NK-92 treated with Interleukin-12 subunit alpha and Interleukin-12 subunit beta, amount 100 ng/mL, for 24 hours (cell line): ENCODE results near the gene PGK1.
"Not testable (repeated sequence)": the region's sequence is repeated elsewhere in the genome, so short reads cannot be mapped to it uniquely, and the experiment has no call there.

Experiments used
- DNase-seq: peaks from one replicate; lab custom pipeline; 2025; lab: John Stamatoyannopoulos, UW

The PGK1 gene

DNA sequence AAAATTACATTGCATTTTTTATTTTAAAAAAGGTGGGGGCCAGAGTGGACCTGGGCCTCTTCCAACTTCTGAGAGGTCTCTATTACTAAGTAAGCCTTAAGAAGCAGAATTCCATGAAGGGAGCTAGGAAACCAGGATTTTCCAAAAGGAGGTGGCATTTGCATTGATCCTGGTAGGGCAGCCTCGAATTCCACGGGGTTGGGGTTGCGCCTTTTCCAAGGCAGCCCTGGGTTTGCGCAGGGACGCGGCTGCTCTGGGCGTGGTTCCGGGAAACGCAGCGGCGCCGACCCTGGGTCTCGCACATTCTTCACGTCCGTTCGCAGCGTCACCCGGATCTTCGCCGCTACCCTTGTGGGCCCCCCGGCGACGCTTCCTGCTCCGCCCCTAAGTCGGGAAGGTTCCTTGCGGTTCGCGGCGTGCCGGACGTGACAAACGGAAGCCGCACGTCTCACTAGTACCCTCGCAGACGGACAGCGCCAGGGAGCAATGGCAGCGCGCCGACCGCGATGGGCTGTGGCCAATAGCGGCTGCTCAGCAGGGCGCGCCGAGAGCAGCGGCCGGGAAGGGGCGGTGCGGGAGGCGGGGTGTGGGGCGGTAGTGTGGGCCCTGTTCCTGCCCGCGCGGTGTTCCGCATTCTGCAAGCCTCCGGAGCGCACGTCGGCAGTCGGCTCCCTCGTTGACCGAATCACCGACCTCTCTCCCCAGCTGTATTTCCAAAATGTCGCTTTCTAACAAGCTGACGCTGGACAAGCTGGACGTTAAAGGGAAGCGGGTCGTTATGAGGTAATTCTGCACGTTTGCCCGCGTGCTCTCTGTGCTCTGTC, at the start of gene PGK1:
TSS of gene PGK1 (plus strand) at position 626 of the 824 bp plus-strand sequence. CDS start at position 719, 93 bp downstream.
- peak; percentile 90 for DNase-seq

DNA sequence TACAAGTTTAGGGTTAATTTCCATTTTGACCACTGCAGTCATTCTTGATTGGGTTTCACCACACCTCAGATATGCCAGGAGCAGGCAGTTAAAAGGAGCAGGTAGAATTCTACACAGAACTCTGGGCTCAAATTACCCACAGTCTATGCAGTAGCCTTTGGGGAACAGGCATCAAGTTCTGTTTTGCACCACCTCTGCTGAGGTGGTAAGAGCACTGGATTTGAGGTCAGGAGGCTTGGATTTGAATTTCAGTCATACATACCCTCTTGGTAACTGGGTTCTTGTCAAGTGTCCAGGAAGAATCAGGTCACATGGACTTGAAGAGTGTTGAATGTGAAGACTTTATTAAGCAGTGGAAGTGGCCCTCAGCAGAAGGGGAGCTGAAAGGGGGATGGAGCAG, 40.4 kb upstream of the PGK1 start:
- DNase-seq, result no peak

DNA sequence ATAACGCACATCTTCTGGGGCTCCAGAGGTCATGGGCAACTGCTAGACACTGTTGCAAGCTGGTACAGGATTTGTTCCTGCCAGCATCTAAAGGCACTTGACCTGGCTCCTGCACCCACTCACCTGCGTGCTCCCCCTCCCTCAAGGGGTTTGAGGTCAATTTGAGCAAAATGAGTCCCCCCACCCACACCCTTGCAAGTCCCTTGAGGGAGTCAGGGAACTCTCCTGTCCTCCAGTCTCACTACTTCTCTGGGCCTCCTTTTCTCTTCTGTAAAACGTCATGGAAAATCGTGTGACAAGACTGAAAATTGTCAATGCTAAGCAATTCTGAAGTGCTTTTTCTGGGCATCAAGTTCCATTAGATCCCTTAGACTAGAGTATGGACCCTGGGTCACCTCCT, 39.9 kb upstream of the PGK1 start:
- no peak for DNase-seq

DNA sequence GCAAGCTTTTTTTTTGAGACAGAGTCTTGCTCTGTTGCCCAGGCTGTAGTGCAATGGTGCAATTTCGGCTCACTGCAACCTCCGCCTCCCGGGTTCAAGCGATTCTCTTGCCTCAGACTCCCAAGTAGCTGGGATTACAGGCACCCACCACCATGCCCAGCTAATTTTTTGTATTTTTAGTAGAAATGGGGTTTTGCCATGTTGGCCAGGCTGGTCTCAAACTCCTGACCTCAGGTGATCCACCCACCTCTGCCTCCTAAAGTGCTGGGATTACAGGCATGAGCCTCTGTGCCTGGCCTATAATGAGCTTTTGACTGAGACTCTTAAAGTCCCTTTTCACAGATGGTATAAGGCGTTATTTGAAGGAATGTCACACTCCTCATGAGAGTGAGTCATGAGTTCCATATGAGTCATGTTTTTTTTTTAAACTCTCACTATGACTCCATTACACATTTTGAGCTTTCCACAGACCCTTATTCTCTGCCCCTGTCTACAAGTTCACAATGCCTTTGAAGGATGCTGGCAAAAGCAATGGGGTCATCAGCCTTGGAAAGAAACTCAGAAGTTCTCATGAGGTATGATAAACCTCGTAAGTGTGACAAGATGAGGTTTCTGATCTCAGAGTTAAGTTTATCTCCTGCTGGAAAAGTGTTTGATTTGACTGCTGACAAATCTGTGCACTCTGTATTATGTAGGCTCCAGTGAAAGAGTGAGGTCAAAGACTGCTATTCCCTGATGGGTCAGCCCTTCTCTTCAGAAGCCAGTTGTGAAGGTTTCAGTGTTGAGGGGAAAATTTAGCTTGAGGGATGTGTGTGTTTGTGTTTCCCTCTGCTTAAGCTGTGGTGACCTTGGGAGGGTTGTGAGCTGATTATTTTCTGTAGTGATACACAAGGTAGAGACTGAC, 39.1 kb upstream of the PGK1 start:
- DNase-seq, result not testable (repeated sequence)

DNA sequence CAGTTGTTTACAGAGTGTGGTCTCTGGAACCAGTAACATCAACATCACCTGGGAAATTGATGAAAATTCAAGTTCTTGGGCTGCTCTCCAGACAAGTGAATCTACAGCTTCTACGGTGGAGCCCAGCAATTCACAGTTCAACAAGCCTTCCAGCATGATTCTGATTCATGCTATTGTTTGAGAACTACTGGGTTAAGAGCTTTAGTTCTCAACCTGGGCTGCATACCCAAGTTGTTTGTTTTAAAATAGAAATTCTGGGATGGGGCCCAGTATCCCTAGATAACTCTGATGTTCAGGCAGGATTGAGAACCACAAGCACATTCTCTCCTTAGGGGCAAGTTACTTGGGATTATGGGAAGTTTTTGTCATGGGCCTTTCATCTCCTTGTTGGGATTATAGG, 37.9 kb upstream of the PGK1 start:
- DNase-seq, result no peak

DNA sequence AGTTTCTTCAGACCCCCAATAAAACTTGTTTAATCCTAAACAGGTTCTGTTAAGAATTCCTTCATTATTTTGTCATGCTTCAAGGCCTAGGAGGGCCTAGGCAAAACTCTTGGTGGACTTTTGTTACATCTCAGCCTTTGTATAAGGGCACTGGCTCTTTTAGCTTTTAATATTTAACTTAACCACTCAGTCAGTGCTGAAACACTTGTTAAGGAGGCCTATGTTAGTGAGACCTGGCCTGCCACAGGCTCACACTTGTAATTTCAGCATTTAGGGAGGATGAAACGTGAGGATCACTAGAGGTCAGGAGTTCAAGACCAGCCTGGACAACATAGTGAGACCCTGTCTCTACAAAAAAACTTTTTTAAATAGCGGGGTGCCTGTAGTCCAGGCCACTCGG, 32.7 kb upstream of the PGK1 start:
- DNase-seq, result no peak

DNA sequence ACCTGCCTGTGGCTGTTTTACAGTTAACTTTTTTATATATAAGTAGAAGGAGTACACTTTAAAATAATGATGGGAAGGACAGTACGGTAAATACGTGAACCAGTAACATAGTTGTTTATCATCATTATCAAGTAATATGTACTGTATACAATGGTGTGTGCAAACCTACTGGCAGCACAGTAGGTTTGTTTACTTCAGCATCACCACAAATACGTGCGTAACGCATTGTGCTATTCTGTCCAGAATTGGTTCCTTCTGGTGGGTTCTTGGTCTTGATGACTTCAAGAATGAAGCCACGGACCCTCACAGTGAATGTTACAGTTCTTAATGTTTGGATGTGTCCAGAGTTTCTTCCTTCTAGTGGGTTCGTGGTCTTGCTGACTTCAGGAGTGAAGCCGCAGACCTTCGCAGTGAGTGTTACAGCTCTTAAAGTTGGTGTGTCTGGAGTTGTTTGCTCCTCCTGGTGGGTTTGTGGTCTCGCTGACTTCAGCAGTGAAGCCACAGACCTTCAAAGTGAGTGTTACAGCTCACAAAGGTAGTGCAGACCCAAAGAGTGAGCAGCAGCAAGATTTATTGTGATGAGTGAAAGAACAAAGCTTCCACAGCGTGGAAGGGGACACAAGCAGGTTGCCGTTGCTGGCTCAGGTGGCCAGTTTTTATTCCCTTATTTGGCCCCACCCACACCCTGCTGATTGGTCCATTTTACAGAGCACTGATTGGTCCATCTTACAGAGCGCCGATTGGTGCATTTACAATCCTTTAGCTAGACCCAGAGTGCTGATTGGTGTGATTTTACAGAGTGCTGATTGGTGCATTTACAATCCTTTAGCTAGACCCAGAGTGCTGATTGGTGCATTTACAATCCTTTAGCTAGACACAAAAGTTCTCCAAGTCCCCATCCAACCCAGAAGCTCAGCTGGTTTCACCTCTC, 30.6 kb upstream of the PGK1 start:
- not testable (repeated sequence) for DNase-seq

DNA sequence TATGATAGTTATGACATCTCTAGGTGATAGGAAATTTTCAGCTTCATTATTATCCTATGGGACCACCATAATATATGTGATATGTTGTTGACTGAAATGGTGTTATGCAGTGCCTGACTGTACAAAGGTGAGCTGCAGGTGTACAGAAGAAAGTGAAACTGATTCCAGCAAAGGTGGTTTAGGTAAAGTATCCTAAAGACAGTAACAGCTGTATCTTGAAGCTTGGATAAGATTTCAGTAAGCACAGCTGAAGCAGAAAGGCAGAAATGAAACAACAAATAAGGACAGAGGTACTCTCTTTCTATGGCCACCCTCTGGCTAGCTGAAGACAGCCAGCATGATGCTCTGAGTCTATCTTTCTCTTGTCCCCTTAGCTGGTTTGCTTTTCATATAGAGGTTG, 30.0 kb upstream of the PGK1 start:
- DNase-seq, result no peak

DNA sequence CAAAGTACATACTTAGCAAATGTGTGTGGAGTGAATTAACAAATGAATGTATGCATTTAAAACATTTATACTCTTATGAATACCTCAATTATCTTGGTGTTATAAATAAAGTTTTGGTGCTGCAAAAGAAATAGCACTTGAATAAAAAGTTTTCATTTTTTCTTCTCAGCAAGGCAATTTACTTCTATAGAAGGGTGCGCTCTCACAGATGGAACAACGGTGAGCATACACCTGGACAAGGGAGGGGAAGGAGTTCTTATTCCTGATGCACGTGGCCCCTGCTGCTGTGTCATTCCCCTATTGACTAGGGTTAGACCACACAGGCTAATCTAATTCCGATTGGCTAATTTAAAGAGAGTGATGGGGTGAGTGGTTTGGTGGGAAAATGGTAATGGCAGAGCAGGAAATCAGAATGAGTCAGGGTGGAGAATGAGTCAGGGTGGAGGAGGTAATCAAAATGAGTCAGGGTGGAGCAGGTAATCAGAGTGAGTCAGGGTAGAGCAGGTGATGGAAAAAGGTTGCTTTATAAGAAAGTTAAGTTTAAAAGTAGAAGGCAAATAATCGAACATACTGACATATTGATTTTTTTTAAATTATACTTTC, 28.2 kb upstream of the PGK1 start:
- DNase-seq, result no peak

DNA sequence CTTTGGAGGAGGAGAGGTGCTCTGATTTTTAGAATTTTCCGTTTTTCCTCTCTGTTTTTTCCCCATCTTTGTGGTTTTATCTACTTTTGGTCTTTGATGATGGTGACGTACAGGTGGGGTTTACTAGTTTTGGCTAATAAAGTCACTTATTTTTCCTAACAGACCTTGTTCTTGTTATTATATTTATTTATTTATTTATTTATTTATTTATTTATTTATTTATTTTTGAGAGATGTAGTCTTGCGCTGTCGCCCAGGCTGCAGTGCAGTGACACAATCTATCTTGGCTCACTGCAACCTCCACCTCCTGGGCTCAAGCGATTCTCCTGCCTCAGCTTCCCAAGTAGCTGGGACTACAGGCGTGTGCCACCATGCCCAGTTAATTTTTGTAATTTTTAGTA, 22.6 kb upstream of the PGK1 start:
- DNase-seq, result not testable (repeated sequence)

DNA sequence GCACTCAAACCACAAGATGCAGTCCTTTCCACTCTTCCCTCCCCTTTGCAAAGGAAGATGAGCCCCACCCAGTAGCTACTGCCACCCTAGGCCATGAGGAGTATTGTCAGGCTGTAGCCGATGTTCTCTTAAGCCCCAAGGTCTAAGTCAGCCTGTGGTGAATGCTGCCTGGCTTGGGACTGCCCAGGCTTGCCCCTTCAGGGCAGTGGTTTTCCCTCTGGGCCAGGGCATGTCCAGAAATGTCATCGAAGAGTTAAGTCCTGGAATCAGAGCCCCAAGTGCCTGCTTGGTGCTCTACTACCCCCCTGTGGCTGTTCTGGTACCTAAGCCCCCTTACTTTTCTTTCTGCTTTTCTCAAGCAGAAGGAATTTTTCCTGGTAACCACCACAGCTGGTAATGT, 11.8 kb upstream of the PGK1 start:
- no peak for DNase-seq

DNA sequence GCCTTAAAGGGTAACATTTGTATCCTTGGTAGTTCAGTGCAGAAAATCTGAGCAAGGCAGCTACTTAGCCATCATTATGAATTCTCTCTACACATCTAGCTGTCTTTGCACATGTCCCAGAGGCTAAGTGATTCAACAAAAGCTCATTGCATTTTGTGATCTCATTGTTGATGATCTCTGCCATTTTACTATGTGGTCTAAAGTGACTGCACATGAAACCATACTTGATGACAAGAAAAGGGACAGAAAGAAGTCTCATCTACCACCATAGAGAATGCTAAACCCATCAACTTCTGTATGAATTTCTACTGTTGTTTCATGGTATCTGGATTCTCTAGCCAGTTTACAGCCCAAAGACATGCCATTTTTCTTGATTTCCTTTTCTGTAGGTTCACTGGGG, 5.9 kb upstream of the PGK1 start:
- DNase-seq, result no peak

DNA sequence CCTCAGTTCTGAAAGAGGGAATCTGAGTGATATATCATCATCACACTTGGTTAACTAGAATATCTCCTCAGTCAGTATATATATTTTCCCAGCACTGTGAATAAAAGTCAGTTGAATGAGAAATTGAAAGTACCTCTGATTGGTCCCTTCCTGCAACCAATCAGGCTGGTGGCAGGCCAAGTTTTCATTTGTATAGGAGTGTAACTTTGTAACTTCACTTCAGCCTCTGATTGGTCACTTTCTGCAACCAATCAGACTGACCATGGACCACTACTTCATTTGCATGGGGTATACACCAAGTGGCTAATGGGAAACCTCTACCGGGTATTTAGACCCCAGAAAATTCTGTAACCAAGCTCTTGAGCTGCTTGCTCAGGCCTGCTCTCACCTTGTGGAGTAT, 2.0 kb upstream of the PGK1 start:
- no peak for DNase-seq

DNA sequence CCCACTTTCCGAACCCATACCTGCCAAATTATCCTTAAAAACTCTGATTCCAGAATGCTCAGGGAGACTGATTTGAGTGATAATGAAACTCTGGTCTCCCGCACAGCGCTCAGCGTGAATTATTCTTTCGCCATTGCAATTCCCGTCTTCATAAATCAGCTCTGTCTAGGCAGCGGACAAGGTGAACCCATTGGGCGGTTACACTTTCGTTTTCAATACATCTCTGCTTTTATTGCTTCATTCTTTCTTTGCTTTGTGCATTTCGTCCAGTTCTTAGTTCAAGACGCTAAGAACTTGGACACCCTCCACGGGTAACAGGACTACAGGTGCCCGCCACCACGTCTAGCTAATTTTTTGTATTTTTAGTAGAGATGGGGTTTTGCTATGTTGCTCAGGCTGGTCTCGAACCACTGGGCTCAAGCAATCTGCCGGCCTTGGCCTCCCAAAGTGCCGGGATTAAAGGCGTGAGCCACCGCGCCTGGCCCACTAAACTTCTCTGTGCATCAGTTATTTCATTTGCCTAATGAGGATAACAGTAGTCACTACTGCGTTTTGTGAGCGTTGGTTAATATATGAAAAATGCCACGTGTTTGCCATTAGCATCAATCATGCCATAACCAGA, 936 bp upstream of the PGK1 start:
- no peak for DNase-seq

DNA sequence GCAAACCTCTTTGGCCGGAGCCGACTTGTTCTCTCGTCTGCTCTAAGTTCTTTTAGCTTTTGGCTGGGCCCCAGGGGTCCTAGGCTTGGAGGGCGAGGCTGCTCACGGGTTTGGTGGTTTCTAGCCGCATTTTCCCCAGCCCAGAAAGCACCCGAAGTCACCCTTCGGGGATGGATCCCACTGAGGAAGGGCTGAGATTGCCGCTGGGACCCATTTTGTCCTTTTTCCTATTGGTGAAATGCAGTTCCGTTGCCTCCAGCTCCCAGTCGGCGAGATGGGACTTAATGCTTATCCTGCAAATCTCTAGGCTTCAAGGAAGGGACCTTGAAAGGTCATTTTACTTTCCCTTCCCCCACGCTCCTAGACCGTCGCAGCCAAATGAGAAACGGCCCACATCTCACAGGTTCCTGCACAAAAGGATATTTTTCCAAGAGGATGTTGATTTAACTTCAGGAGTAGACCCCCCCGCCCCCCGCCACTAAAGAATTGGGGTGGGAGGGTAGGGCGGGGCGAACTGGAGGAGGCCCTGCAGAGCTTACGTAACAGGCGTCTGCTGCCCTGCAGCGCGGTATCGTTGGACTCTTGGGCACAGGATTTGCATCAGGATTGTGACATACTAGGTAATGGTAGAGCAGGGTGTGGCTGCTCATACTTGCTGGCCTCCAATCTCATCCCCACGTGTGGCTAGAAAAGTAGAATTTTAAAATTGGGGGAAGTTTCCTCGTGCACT, 564 bp downstream of the PGK1 start:
- DNase-seq, result peak; percentile 15

DNA sequence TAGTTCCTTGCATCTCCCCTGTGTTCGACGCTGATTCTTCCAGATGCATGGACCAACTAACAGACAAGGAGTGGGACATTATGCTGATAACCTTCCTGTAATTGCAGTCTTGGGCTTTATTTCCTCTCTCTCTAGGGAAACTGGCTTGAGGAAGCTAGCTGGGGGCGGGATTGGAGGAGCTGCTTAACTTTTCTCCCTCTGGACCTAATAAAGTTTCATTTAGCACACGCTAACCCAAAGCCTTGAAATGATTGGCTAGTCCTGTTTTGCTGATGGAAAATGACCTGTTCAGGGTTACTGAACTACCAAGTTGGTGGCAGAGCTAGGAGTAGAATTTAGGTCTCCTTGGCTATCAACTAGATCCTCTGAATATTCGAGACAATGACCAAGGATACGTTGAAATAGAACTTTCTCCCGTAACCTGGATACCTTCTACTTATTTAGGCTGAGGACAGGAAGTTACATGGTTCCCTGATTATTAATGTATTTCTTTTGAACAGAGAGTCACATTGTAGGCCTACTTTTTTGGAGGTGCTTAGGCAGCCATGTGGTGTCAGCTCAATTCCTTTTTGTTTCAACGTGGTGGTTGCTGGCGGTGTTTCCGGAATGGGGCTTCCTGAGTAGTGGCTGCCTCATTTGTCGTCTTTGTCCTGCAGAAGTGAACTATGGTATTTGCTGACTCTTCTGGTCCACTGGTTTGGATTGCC, 2.0 kb downstream of the PGK1 start:
- DNase-seq, result no peak

DNA sequence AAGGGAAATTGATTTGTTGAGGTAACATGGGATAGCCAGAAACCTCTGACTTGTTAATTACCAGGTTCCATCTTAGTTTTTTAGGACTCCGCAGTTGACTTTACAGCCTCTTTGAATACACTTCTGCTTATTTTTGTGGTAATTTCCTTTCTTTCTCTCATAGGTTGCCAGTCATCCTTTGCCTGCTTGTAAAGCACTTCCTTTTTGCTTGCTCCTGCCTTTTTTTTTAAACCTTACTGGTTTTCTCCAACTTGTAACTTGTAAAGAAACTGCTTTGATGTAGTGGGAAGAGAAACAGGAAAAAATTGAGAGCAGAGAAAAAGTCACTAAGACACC, 2.6 kb downstream of the PGK1 start:
- no peak for DNase-seq

DNA sequence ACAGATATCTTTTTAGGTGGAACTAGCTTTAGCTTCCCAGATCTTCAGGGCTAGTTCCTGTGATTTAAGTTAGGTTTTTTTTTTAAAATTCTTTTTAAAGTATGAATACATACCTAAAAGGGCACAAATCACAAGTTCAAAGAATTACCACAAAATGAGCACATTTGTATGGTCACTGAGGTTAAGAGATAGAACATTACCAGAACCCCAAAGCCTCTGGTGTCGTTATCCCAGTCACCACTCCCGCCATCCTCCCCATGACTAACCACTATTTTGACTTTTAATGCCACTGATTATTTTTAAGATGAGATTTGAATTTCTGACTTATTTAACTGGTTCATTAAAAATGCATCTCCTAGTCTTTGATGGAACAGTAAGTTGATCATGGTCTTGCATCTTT, 5.4 kb downstream of the PGK1 start:
- no peak for DNase-seq

DNA sequence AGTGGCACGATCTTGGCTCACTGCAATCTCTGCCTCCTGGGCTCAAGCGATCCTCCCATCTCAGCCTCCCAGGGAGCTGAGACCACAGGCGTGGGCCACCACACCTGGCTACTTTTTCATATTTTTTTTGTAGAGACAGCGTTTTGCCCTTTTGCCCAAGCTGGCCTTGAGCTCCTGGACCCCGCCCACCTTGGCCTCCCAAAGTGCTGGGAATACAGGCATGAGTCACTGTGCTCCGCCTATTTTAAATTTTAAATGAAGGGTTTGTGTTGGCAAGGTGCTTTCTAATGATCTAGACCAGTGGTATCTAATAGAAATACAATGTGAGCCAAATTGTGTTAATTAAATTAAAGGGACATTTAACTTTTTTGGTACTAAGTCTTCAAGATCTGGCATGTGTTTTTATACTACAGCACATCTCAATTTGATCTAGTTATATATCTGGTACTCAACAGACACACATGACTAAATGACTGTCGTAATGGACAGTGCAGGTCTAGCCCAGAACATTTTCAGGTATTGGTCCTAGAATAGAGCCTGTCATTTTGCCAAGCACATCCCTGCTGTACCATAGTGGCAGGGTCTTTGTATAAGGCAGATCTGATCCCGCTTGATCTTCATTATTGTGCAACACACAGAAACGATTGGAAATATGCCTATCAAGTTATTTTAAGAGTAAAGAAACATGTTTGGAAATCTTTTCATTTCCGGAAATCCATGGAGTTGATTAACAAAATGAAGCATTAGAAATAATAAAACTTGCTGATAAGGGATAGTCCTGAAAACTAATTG, 7.3 kb downstream of the PGK1 start:
- DNase-seq, result no peak
